Natural killer cell (primary cell): ENCODE results near the gene VIPAS39. TPM values are rescaled to one million over a fixed set of nuclear protein-coding genes. Genes with fewer than 3 reads are reported as not detected.

Source experiments
- ATAC-seq, 3 donors: fragments of 150-1000 bp in 2 of 3; fragments of 200-7000 bp in 1 of 3; cut with Tn5 transposase; 1 replicate in 1 of 3; 2 replicates in 2 of 3; pipeline ENCODE4 v1.10.0; 2021; ENCODE audit warnings: mild to moderate bottlenecking in 2 of 3, moderate library complexity in 2 of 3
- DNase-seq, 2 donors: peaks; one replicate each; pipeline versions ENCODE4 v3.0.0 to v3.0.0-alpha.2; 2013 to 2021; ENCODE audit warnings: mixed read lengths in 1 of 2
- H3K27ac ChIP-seq: one replicate; pipeline ENCODE4 v1.5.1; 2013; ENCODE audit warnings: mild to moderate bottlenecking, low read length
- H3K27me3 ChIP-seq: one replicate; pipeline ENCODE4 v1.6.1; 2013; ENCODE audit warnings: low read length; ENCODE audit not compliant: control insufficient read depth, insufficient read depth
- H3K36me3 ChIP-seq: one replicate; pipeline ENCODE4 v1.6.1; 2013; ENCODE audit warnings: low read length; ENCODE audit not compliant: control insufficient read depth, insufficient read depth
- H3K4me1 ChIP-seq: one replicate; pipeline ENCODE4 v1.6.1; 2013; ENCODE audit warnings: low read length; ENCODE audit not compliant: control insufficient read depth, insufficient read depth
- H3K4me3 ChIP-seq: one replicate; pipeline ENCODE4 v1.5.1; 2013; ENCODE audit warnings: low read length
- H3K9me3 ChIP-seq: one replicate; pipeline ENCODE4 v1.6.1; 2013; ENCODE audit warnings: low read length; ENCODE audit not compliant: control insufficient read depth, insufficient read depth
- H3K27ac Mint-ChIP-seq, 2 donors: one replicate each; pipeline ENCODE4 v1.8.0; 2022; ENCODE audit warnings: mild to moderate bottlenecking in 2 of 2, mixed read lengths in 2 of 2, moderate library complexity in 1 of 2
- H3K27me3 Mint-ChIP-seq, 2 donors: one replicate each; pipeline ENCODE4 v1.8.0; 2022; ENCODE audit warnings: low read depth in 2 of 2, mixed read lengths in 2 of 2
- H3K36me3 Mint-ChIP-seq: one replicate; pipeline ENCODE4 v1.8.0; 2022; ENCODE audit warnings: mixed read lengths
- H3K4me1 Mint-ChIP-seq, 2 donors: one replicate each; pipeline ENCODE4 v1.8.0; 2022; ENCODE audit warnings: mixed read lengths in 2 of 2
- H3K4me3 Mint-ChIP-seq: one replicate; pipeline ENCODE4 v1.8.0; 2022; ENCODE audit warnings: mild to moderate bottlenecking, moderate library complexity, mixed read lengths
- H3K9me3 Mint-ChIP-seq, 2 donors: one replicate each; pipeline ENCODE4 v1.8.0; 2022; ENCODE audit warnings: mixed read lengths in 2 of 2
- CTCF ChIP-seq: fragments of 200-600 bp; IDR thresholded peaks from one replicate; pipeline ENCODE4 v1.8.0; 2022; ENCODE audit warnings: antibody characterized with exemption
- WGBS: methylation state at CpG from one replicate; pipeline ENCODE4 v1.1.7; 2013; ENCODE audit warnings: missing lambda C conversion rate; ENCODE audit not compliant: insufficient coverage; 5-methylcytosine and 5-hydroxymethylcytosine counted together
- intact Hi-C: fragments of 100-400 bp; cut with micrococcal nuclease; formaldehyde crosslinking; loops from one replicate; pipeline ENCODE4 v1.14.2; 2022
- total RNA-seq, 4 donors: library from RNA; stranded (reverse); fragments of 120-200 nt in 1 of 4; gene quantifications; one replicate each; pipeline versions ENCODE4 v1.2.3 to v1.2.4, GENCODE V29; 2013 to 2022

The VIPAS39 gene
- total RNA-seq, 3 donors from 2014 or later (not counting 1 experiment from before 2014, with no cell fraction given): 11.2 to 14.4 (median 13.0) TPM

- ATAC-seq: no peak
- Mint-ChIP-seq H3K36me3 (no peaks in the 10 kb centered on the region), H3K27ac (no peak overlapping the region), H3K4me1 (no peaks in the 10 kb centered on the region), H3K9me3 (no peaks in the 10 kb centered on the region), H3K27me3 (no peaks in the 10 kb centered on the region), H3K4me3 (no peak overlapping the region)
- no peak overlapping the region for H3K4me3 ChIP-seq
- H3K27me3 ChIP-seq: no peaks in the 10 kb centered on the region
- intact Hi-C loops: no loop called here
- H3K27ac ChIP-seq: no peak overlapping the region
- TF ChIP-seq CTCF: no peak
- no peaks in the 10 kb centered on the region for H3K9me3 ChIP-seq
- no peaks in the 10 kb centered on the region for H3K4me1 ChIP-seq
- DNase-seq: no peak
- H3K36me3 ChIP-seq: no peaks in the 10 kb centered on the region
- 70% methylated on average over 1 of the region's 1 CpG for WGBS
These were observed 21.4 kb upstream of the VIPAS39 start for GRCh38 chr14:77478796-77479195.

GRCh38 chr14:77478029-77478428 lies 20.6 kb upstream of the VIPAS39 start:
- Mint-ChIP-seq H3K27me3 (no peaks in the 10 kb centered on the region), H3K27ac (no peak overlapping the region), H3K9me3 (no peaks in the 10 kb centered on the region), H3K36me3 (no peaks in the 10 kb centered on the region), H3K4me3 (no peak overlapping the region), H3K4me1 (no peaks in the 10 kb centered on the region)
- Histone ChIP-seq H3K36me3 (no peaks in the 10 kb centered on the region), H3K27me3 (no peaks in the 10 kb centered on the region), H3K9me3 (no peaks in the 10 kb centered on the region), H3K4me3 (no peak overlapping the region), H3K27ac (no peak overlapping the region), H3K4me1 (no peaks in the 10 kb centered on the region)
- no peak for TF ChIP-seq CTCF
- 88% methylated on average over 5 of the region's 5 CpGs for WGBS
- DNase-seq (no peak), ATAC-seq (no peak)
- intact Hi-C loops: no loop called here

GRCh38 chr14:77475432-77476115 lies 18.2 kb upstream of the VIPAS39 start:
- intact Hi-C loops: no loop called here
- 88% methylated on average over 35 of the region's 35 CpGs for WGBS
- DNase-seq (no peak), ATAC-seq (no peak)
- Histone ChIP-seq H3K27me3 (no peaks in the 10 kb centered on the region), H3K36me3 (no peaks in the 10 kb centered on the region), H3K4me1 (no peaks in the 10 kb centered on the region), H3K4me3 (no peak overlapping the region), H3K27ac (no peak overlapping the region), H3K9me3 (no peaks in the 10 kb centered on the region)
- H3K4me3 Mint-ChIP-seq: no peak overlapping the region
- H3K36me3 Mint-ChIP-seq: no peaks in the 10 kb centered on the region
- no peaks in the 10 kb centered on the region for H3K4me1 Mint-ChIP-seq
- no peaks in the 10 kb centered on the region for H3K27me3 Mint-ChIP-seq
- no peak overlapping the region for H3K27ac Mint-ChIP-seq
- H3K9me3 Mint-ChIP-seq: no peaks in the 10 kb centered on the region
- TF ChIP-seq CTCF: no peak
